HepG2 (cell line): ENCODE results near the gene RUVBL1. TPM values are rescaled to one million over a fixed set of nuclear protein-coding genes. Genes with fewer than 3 reads are reported as not detected.

Experiments
- FIP1L1 ChIP-seq: fragments of 200-400 bp; formaldehyde crosslinking; IDR thresholded peaks from 2 replicates; pipeline ENCODE4 v1.6.1; 2018; ENCODE audit warnings: low read depth, mild to moderate bottlenecking, low read length, moderate library complexity, borderline replicate concordance; ENCODE audit not compliant: insufficient read depth
- HOXA7 ChIP-seq: sonication (generic); formaldehyde crosslinking; IDR thresholded peaks from 2 replicates; pipeline ENCODE4 v1.8.1; 2022; ENCODE audit warnings: mild to moderate bottlenecking, missing genetic modification reagents, moderate library complexity
- MAF1 ChIP-seq: sonication (generic); formaldehyde crosslinking; IDR thresholded peaks from 2 replicates; pipeline ENCODE4 v1.5.0; 2020; ENCODE audit warnings: missing genetic modification reagents, borderline replicate concordance
- MATR3 ChIP-seq: sonication (generic); formaldehyde crosslinking; IDR thresholded peaks from 2 replicates; pipeline ENCODE4 v1.4.0; 2020; ENCODE audit warnings: missing genetic modification reagents
- MIXL1 ChIP-seq: IDR thresholded peaks from 2 replicates; pipeline ENCODE4 v1.6.1; 2016
- NFE2L2 ChIP-seq: fragments of 150-350 bp; IDR thresholded peaks from 2 replicates; pipeline ENCODE4 v1.6.1; 2014; ENCODE audit warnings: low read length
- RAD51 ChIP-seq: fragments of 450-650 bp; IDR thresholded peaks from 2 replicates; pipeline ENCODE4 v1.6.1; 2016; ENCODE audit warnings: borderline replicate concordance
- RFXAP ChIP-seq: sonication (generic); formaldehyde crosslinking; IDR thresholded peaks from 2 replicates; pipeline ENCODE4 v1.4.0; 2020; ENCODE audit warnings: missing genetic modification reagents, borderline replicate concordance
- SKIL ChIP-seq: sonication (generic); formaldehyde crosslinking; IDR thresholded peaks from 2 replicates; pipeline ENCODE4 v1.8.0; 2022; ENCODE audit warnings: missing genetic modification reagents, mild to moderate bottlenecking, moderate library complexity, borderline replicate concordance
- SOX6 ChIP-seq, 2 experiments: fragments of 450-650 bp in 1 of 2; sonication (generic) in 1 of 2; formaldehyde crosslinking in 1 of 2; IDR thresholded peaks; 2 replicates each; pipeline versions ENCODE4 v1.4.0 to v1.6.1; 2017 to 2020; ENCODE audit warnings: antibody characterized with exemption in 1 of 2, mild to moderate bottlenecking in 1 of 2, missing genetic modification reagents in 1 of 2
- TBP ChIP-seq: sonication (generic); formaldehyde crosslinking; IDR thresholded peaks from 2 replicates; pipeline ENCODE4 v1.5.0; 2020; ENCODE audit warnings: missing genetic modification reagents
- TFDP1 ChIP-seq: IDR thresholded peaks from 2 replicates; pipeline ENCODE4 v1.6.1; 2016; ENCODE audit warnings: missing compliant biosample characterization, missing genetic modification reagents, borderline replicate concordance
- TIGD3 ChIP-seq: sonication (generic); formaldehyde crosslinking; IDR thresholded peaks from 2 replicates; pipeline ENCODE4 v1.5.1; 2020; ENCODE audit warnings: mild to moderate bottlenecking, missing genetic modification reagents, borderline replicate concordance
- ZBTB3 ChIP-seq: sonication (generic); formaldehyde crosslinking; IDR thresholded peaks from 2 replicates; pipeline ENCODE4 v1.4.0; 2020; ENCODE audit warnings: low read depth, mild to moderate bottlenecking, moderate library complexity, missing genetic modification reagents, borderline replicate concordance
- ZBTB4 ChIP-seq: sonication (generic); formaldehyde crosslinking; IDR thresholded peaks from 2 replicates; pipeline ENCODE4 v1.4.0; 2020; ENCODE audit warnings: missing genetic modification reagents, mild to moderate bottlenecking, borderline replicate concordance
- ZNF251 ChIP-seq: sonication (generic); formaldehyde crosslinking; IDR thresholded peaks from 2 replicates; pipeline ENCODE4 v1.9.0; 2021; ENCODE audit warnings: mild to moderate bottlenecking, missing genetic modification reagents
- ZNF382 ChIP-seq: sonication (generic); formaldehyde crosslinking; IDR thresholded peaks from 2 replicates; pipeline ENCODE4 v1.5.0; 2020; ENCODE audit warnings: missing genetic modification reagents, mild to moderate bottlenecking, borderline replicate concordance
- ZNF704 ChIP-seq: sonication (generic); formaldehyde crosslinking; IDR thresholded peaks from 2 replicates; pipeline ENCODE4 v1.8.1; 2023; ENCODE audit warnings: mild to moderate bottlenecking, inconsistent platforms, moderate library complexity, missing genetic modification reagents, borderline replicate concordance
- ZNF790 ChIP-seq: sonication (generic); formaldehyde crosslinking; IDR thresholded peaks from 2 replicates; pipeline ENCODE4 v1.8.0; 2022; ENCODE audit warnings: missing genetic modification reagents, mild to moderate bottlenecking, borderline replicate concordance
- polyA plus RNA-seq, 8 experiments: library from polyadenylated mRNA; depleted of rRNA in 3 of 8; stranded (reverse) in 7 of 8; unstranded in 1 of 8; fragments of >200 nt; fragmentation: Illumina TruSeq in 4 of 8; extraction: Trizol in 4 of 8; gene quantifications; 2 replicates each; pipeline versions ENCODE4 v1.2.1 to v1.2.3, GENCODE V29; 2011 to 2016; ENCODE audit warnings: low read depth in 4 of 8, missing spikeins in 1 of 8, mixed read lengths in 1 of 8; ENCODE audit not compliant: insufficient read depth in 1 of 8
- total RNA-seq, 5 experiments: library from RNA; depleted of rRNA; stranded (reverse); fragments of >200 nt; fragmentation: Illumina TruSeq; extraction: Trizol; gene quantifications; 2 replicates each; pipeline ENCODE4 v1.2.3, GENCODE V29; 2016; ENCODE audit warnings: low read depth in 1 of 5

The RUVBL1 gene
- total and polyA plus RNA-seq, 2 of the 13 experiments (the other 11 are each of a cell fraction or from before 2014, with no cell fraction given), result 32.7 to 86.3 TPM

GRCh38 chr3:128151758-128152274, 28.2 kb upstream of the RUVBL1 start (continued):
- TF ChIP-seq FIP1L1 (no peak), RFXAP (CRISPR knock-in tag) (no peak; the same call in 1 of the 2 replicates), MIXL1 (CRISPR knock-in tag) (peak; percentile 85), TFDP1 (CRISPR knock-in tag) (peak; percentile 88; the same call in 1 of the 2 replicates), TBP (CRISPR knock-in tag) (no peak), NFE2L2 (no peak), ZNF251 (CRISPR knock-in tag) (no peak), RAD51 (no peak), ZNF790 (CRISPR knock-in tag) (no peak), HOXA7 (no peak), ZBTB3 (no peak), TIGD3 (CRISPR knock-in tag) (0 out of 2 replicates have a peak, but pooled peaks have one; percentile 2), MATR3 (CRISPR knock-in tag) (no peak), SKIL (CRISPR knock-in tag) (no peak), MAF1 (CRISPR knock-in tag) (no peak), ZNF382 (no peak), SOX6 (IDR thresholded peaks at IDR 0.05) (no peak), SOX6 (CRISPR knock-in tag; IDR thresholded peaks at IDR 0.05) (peak; percentile 72), ZNF704 (CRISPR knock-in tag) (no peak), ZBTB4 (peak; percentile 63; the same call in 1 of the 2 replicates)
